Stimulated activated CD4-positive, alpha-beta T cell treated with anti-CD3 and anti-CD28 coated beads, Interleukin-4, amount 100 ng/mL, for 4 hours (primary cell): ENCODE results near the gene VAMP4.

ENCODE experiments used
- DNase-seq, 2 experiments: peaks; one replicate each; pipeline ENCODE4 v3.0.0-alpha.2; 2020

VAMP4 gene

GRCh38 chr1:171741872-171742576 is at the start of gene VAMP4:
VAMP4 (minus strand) TSS chr1:171742065; CDS start chr1:171738414, 3,651 bp downstream.
- peak; percentile 83 to 84 for DNase-seq

GRCh38 chr1:171790318-171790717 is 48.5 kb upstream of the VAMP4 start:
- DNase-seq: no peak

GRCh38 chr1:171788696-171789095 is 46.8 kb upstream of the VAMP4 start:
- no peak for DNase-seq

- DNase-seq: no peak
These were observed 46.0 kb upstream of the VAMP4 start for GRCh38 chr1:171787686-171788480.

- DNase-seq: no peak
These were observed 44.7 kb upstream of the VAMP4 start for GRCh38 chr1:171786534-171786933.

GRCh38 chr1:171785766-171786165 is 43.9 kb upstream of the VAMP4 start:
- DNase-seq: no peak

GRCh38 chr1:171784784-171785183 is 42.9 kb upstream of the VAMP4 start:
- DNase-seq: no peak

GRCh38 chr1:171783816-171784530 is 42.1 kb upstream of the VAMP4 start:
- DNase-seq: no peak

GRCh38 chr1:171781176-171781875 is 39.5 kb upstream of the VAMP4 start, which contains the start of gene METTL13:
METTL13 (plus strand) TSS chr1:171781660; CDS start chr1:171781968, 308 bp downstream.
- DNase-seq: peak; percentile 95 to 99

GRCh38 chr1:171780583-171781175 is 38.8 kb upstream of the VAMP4 start:
- DNase-seq: no peak

GRCh38 chr1:171772312-171772711 is 30.4 kb upstream of the VAMP4 start:
- no peak for DNase-seq

GRCh38 chr1:171769754-171770153 is 27.9 kb upstream of the VAMP4 start:
- no peak for DNase-seq

- no peak for DNase-seq
These were observed 27.3 kb upstream of the VAMP4 start for GRCh38 chr1:171769171-171769570.

GRCh38 chr1:171763764-171764163 is 21.9 kb upstream of the VAMP4 start:
- DNase-seq: no peak

GRCh38 chr1:171762143-171762563 is 20.3 kb upstream of the VAMP4 start:
- no peak for DNase-seq

- DNase-seq: no peak
These were observed 16.1 kb upstream of the VAMP4 start for GRCh38 chr1:171758011-171758410.

GRCh38 chr1:171756856-171757255 is 15.0 kb upstream of the VAMP4 start:
- DNase-seq: no peak

- DNase-seq: no peak
These were observed 13.1 kb upstream of the VAMP4 start for GRCh38 chr1:171754971-171755370.

- no peak for DNase-seq
These were observed 12.5 kb upstream of the VAMP4 start for GRCh38 chr1:171754353-171754705.

- no peak for DNase-seq
These were observed 12.0 kb upstream of the VAMP4 start for GRCh38 chr1:171753685-171754352.

- DNase-seq: no peak
These were observed 11.3 kb upstream of the VAMP4 start for GRCh38 chr1:171753182-171753581.

GRCh38 chr1:171751221-171751620 is 9.4 kb upstream of the VAMP4 start:
- DNase-seq: no peak
